ENCODE results near the gene TMIGD3.

Gene TMIGD3

DNA sequence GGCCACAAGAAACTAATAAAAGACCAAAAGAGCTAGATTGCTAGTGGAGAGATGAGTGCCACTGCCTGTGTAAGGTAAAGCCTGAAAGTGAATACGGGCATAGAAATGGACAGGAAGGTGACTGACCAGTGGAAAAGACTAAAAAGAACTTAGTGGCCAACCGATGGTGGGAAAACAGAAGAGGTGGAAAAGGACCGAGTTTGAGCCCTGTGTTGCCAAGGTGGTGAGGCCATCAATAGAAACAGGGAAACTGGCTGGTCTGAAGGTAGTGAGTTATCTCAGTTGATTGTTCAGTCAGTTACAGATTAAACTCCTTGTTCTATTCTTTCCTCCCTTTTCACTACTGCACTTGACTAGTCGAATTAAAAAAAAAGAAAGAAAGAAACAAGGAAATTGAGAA is 56.9 kb downstream of the TMIGD3 start:
- DNase-seq: no peak

DNA sequence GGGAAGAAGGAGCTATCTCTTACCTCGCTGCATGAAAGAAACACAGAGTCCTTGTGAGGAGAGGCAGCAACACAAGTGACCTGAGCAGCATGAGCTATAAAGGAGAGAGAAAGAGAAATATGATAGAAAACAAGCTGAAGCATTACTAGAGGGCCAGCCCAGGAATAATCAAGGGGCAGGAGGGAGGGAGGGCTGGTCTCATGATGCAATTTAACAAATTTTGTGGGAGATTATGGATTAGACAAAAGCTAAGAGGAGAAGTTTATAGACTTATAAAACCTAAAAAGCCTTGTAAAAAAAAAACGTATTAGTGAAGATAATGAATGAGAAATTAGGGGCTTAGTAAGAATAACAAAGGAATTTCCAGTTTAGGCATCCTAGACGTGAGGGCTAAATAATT is 59.4 kb downstream of the TMIGD3 start:
- no peak for DNase-seq

DNA sequence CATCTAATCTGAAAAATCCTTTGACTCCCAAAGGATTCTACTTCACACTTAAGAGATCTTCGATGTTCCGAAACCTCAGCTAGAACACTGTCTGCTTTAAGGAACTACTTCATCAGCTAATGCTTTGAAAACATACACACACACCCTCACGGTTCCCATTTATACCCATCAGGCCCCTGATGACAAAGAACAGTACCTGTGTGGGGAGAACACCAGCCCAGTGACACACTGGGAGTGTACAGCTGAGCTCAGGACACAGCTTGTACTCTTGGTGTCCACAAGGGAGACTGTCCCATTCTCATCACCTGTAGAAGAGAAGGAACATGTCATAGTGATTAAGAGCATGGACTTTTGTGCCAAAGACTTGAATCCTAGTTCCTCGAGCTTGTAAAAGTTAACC is 61.0 kb downstream of the TMIGD3 start:
- no peak for DNase-seq

DNA sequence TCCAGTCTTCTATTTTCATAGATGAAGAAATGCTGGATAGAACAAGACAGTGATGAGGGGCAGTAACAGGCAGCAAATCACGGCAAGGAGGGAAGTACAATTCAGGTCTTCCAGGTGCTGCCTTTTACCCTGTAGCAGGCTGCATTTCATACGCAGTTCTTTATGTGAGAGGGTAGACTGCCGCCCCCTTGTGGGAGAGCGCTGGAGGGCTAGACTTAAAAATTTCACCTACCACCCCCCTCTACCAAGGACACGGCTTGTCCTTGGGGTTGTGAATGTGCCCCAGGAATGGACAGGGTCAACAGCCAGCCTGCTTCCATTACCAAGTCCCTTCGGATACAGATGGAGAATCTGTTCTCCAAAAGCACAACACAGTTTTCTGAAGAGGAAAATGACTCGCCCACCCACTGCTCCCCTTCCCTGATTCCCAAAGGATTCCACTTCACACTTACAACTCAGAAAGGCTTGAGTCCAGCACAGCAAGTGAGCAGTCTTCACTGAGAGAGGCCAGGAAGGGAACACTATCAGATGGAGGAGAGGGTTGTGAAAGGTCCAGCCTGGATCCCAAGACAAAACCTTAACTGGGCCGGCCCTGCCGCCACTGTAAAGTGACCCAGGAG is 61.8 kb downstream of the TMIGD3 start:
- no peak for DNase-seq

DNA sequence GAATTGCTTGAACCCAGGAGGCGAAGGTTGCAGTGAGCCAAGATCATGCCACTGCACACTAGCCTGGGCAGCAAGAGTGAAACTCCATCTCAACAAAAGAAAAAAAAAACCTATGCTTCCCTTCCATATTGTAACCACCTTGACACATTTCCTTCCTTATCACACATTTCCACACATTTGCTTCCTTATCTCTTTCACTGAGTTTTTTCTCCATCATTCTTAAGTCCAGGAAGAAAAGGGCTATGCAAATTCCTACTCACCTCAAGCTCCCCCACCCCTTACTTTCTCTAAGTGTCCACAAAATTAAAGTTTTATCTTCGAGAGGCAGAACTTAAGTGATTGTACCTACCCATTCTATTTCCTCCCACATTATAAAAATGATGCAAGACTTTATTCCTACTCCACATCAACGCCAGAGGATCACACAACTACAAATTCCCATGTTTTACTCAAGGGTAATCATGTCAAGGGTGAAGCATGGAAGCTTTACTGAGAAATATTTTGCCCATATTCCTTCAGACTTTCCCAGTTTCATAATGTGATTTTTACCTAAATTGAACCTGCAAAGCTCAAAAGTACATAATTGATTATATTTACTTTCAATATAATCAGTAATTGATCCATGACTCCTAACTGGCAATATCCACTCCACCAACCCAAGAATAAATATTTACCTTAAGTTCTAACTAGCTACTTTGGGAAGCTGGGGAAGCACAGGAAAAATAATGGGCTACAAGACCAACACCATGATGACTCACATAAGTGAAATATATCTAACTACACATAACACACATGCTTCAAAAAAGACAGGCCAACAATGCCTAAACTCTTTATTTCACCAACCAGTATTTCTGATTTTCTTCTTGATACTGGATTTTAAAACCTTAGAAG is 63.7 kb downstream of the TMIGD3 start:
- no peak for DNase-seq

DNA sequence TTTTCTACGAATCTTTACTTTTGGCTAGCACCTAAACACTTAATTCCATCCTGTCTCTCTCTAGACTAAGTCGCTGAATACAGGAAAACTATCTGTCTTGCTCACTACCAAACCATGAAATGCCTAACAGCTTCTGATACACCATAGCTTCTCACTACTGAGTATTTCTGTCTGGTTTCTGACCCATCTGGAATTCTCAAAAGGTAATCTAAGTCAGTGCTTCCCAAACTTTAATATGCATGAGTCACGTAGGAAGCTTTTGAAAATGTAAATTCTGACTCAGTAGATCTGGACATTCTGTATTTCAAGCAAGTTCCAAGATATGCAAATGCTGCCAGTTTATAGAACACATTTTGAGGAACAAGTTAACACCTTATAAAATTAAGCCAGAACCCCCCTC is 66.7 kb downstream of the TMIGD3 start:
- DNase-seq: no peak

All from NCI-H1105 (cell line).